ENCODE measurements around the gene ZNF827. TPM values are rescaled to one million over a fixed set of nuclear protein-coding genes. Genes with fewer than 3 reads are reported as not detected.

ZNF827 gene
- total RNA-seq, 1 donor from 2014 or later, result 3.3 TPM

DNA sequence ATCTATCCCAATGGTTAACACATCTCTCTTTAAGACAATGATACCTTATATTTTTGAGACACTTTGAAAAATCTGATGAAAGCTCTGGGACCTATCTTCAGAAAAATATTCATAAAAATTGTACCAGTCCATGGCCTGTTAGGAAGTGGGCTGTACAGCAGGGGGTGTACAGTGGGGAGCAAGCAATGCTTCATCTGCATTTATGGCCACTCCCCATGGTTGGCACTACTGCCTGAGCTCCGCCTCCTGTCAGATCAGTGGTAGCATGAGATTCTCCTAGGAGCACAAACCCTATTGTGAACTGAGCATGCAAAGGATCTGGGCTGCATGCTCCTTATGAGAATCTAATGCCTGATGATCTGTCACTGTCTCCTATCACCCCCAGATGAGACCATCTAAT lies 216.1 kb downstream of the ZNF827 start:
- DNase-seq (ENCODE audit: low read depth, low spot score), result no peak

- no peak for DNase-seq (ENCODE audit: low read depth, low spot score)
Observed at GRCh38 chr4:145720656-145721055, 218.0 kb downstream of the ZNF827 start.

DNA sequence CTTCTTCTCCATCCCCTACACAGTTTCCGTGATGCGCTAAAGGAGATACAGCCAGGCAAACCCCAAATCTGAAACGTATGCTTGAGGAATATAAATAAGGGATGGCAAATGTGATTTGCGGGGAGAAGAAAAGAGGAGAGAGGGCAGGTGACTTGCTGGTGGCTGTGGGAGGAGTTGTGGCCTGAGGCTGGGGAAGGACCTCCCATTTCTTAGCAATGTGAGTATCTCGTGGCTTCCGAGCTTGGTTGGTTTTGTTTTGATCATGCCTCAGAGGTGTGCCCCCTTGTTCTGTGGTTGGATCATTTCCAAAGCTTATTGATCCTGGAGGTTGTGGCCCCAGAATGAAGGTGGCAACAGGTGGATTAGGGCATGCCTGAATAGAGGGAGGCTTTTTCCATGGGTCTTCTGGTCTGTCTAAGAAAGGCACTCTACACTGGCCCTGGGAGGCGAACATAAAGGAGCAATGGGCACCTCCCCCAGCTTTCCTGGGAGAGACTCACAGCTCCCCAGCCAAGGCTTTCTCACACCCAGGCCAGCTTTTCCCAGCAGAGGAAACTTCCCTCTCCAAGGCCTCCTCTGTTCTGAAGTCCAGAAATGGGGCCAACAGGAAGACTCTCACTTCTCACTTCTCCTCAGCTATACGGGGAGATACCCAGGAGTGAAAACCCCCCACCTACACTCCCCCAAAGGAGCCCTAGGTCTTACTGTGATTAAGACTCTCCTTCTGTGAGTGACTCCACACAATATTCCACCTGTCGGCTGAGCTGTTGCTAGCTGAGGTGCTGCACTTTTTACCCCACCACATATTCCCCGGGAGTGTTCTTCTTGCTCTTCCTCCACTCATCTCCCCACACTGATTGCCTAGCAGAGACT lies 218.6 kb downstream of the ZNF827 start:
- no peak for DNase-seq (ENCODE audit: low read depth, low spot score)

DNA sequence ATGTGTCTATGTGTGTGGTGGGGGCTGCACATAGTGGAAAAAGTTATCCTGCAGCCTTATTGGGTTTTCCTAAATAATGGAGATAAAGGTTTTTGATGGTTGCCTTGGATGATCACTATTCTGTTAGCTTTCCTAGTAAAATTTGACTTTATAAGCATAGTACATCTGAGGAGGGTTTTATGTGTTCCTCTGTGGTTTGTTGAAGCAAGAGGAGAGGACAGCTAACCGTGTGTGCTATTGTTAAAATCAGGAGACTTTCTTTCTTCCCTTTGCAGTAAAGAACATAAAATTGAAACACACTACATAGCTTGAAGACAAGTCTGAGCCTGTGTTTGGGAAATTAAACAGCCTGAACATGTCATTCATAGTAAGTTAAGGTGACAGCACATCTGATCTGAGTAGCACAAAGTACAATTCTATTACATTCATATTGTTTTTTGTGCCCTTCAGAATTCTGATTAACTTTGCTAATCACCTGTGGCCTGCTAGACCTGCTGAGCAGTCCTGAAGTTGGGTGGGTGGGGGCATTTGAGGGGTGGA lies 221.9 kb downstream of the ZNF827 start:
- no peak for DNase-seq (ENCODE audit: low read depth, low spot score)

DNA sequence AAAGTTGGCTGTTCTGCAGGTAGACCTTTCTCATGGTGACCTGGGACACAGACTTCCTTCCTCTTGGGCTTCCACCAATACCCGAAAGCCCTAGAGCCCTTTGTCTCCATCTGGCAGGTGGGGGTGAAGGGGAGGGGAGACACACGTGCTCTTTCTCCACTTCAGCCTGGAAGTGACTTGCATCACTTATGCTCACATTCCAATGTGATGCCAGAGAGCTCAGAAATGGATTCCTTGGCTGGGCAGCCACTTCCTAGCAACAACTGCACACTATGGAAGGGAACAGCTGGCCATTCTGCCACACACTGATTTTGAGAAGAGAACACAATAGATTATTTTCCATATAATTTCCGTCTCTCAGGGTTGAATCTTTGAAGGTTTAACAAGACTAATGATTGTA lies 222.4 kb downstream of the ZNF827 start:
- DNase-seq (ENCODE audit: low read depth, low spot score), result no peak

GRCh38 chr4:145709843-145710242 lies 228.8 kb downstream of the ZNF827 start:
- DNase-seq (ENCODE audit: low read depth, low spot score), result no peak

- DNase-seq (ENCODE audit: low read depth, low spot score), result no peak
Observed at GRCh38 chr4:145709336-145709735, 229.3 kb downstream of the ZNF827 start.

Other genes with a start within 250 kb of the ZNF827 start
- gene LSM6, start 236.9 kb upstream of the ZNF827 start, total RNA-seq, result 35.0 and 51.1 TPM in 2 replicates